HG03045 (cell line): ENCODE data around the gene PACSIN1.

Experiments
- ATAC-seq: cut with Tn5 transposase; IDR thresholded peaks from one replicate; pipeline ENCODE4 v1.9.1; 2021; ENCODE audit warnings: mild to moderate bottlenecking, moderate library complexity; ENCODE audit not compliant: unreplicated experiment

The PACSIN1 gene

DNA sequence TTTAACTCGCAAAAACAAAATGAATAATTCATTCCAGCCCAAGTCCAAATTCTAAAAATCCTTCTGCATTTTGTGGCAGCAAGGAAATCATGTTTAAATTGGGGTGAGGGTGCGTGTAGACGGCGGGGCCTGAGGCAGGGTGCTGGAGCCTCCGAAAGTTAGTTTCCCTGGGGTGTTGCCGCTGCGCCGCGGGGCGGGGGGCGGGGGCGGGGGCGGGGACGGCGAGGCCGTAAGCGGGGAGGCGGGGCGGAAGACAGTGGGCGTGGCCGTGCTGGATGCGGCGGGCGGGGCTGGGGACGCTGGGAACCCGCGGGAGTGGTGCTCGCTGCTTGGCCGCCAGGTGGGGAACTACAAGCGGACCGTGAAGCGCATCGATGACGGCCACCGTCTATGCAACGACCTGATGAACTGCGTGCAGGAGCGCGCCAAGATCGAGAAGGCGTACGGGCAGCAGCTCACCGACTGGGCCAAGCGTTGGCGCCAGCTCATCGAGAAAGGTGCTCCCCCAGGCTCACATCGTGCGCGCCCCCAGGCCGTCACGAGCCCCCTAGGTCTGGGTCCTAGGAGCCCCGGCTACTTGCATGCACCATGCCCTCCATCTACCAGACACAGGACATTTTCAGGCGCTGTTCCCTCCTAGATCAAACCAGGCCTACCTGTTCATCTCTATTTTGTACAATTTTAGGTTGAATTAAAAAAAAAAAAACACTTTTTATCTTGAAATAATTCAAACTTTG lies 61.3 kb downstream of the PACSIN1 start:
- ATAC-seq: peak; percentile 73

- no peak for ATAC-seq
These were observed 62.1 kb downstream of the PACSIN1 start for GRCh38 chr6:34527751-34528670.

- no peak for ATAC-seq
These were observed 63.3 kb downstream of the PACSIN1 start for GRCh38 chr6:34528996-34529664.

DNA sequence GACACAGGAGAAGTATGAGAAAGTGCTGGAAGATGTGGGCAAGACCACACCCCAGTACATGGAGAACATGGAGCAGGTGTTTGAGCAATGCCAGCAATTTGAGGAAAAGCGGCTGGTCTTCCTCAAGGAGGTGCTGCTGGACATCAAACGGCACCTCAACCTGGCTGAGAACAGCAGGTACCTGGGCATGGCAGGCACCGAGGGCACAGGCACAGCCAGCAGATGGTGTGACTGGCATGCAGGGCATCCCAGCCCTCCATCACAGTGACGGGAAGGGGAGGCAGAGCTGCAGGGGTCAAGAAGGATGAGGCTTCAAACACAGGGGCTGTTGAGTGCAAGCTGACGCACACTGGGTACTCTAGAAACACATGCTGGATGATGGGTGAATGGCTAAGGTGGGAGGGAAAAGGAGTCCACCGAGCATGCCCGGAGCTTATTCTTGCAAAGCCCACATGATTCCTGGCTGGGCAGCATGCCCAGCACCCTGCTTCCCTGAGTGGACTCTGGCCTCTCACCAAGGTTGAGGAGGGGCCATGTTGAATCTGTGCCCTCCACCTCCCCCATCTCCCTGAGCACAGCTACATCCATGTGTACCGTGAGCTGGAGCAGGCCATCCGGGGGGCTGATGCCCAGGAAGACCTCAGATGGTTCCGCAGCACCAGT lies 63.9 kb downstream of the PACSIN1 start:
- ATAC-seq: no peak

GRCh38 chr6:34530753-34531365 lies 65.0 kb downstream of the PACSIN1 start:
- no peak for ATAC-seq

GRCh38 chr6:34531580-34532201 lies 65.8 kb downstream of the PACSIN1 start:
- no peak for ATAC-seq

GRCh38 chr6:34532230-34532629 lies 66.4 kb downstream of the PACSIN1 start:
- no peak for ATAC-seq

GRCh38 chr6:34534146-34534545 lies 68.3 kb downstream of the PACSIN1 start:
- ATAC-seq: no peak

GRCh38 chr6:34534656-34535055 lies 68.8 kb downstream of the PACSIN1 start:
- no peak for ATAC-seq

GRCh38 chr6:34535199-34535598 lies 69.3 kb downstream of the PACSIN1 start:
- no peak for ATAC-seq

GRCh38 chr6:34535646-34536045 lies 69.8 kb downstream of the PACSIN1 start:
- ATAC-seq: no peak

DNA sequence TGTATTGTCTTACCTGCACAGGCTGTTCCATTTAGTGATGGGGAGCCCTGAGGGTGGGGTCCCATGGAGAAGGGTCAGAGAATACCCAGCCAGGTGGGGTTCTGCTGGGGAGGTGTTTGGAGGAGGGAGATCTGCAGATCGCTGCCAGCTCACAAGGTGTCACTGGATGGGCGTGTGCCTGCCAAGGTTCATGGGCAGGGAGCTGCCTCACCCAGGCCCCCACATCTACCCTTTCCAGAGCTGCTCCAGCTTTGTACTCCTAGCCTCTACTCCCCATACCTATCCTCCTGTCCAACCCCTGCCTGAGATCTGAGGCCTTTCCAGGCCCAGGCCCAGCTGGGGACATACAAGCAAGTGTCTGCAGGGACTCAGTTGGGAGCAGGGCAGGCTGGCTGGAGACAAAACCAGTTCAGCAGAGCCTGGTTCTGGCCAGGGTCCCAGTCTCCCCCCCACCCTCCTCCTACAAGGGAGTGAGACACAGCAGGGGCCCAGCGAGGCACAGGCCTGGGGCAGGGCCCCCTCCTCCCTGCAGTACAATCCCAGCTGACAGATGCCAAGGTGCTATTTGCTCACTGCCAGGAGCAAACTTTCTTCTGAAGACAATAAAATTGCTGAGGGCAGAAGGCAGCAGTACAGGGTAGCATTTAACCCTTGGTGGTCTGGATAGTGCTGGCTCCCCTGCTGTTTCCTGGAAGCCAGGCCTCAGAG lies 70.5 kb downstream of the PACSIN1 start:
- ATAC-seq: no peak

DNA sequence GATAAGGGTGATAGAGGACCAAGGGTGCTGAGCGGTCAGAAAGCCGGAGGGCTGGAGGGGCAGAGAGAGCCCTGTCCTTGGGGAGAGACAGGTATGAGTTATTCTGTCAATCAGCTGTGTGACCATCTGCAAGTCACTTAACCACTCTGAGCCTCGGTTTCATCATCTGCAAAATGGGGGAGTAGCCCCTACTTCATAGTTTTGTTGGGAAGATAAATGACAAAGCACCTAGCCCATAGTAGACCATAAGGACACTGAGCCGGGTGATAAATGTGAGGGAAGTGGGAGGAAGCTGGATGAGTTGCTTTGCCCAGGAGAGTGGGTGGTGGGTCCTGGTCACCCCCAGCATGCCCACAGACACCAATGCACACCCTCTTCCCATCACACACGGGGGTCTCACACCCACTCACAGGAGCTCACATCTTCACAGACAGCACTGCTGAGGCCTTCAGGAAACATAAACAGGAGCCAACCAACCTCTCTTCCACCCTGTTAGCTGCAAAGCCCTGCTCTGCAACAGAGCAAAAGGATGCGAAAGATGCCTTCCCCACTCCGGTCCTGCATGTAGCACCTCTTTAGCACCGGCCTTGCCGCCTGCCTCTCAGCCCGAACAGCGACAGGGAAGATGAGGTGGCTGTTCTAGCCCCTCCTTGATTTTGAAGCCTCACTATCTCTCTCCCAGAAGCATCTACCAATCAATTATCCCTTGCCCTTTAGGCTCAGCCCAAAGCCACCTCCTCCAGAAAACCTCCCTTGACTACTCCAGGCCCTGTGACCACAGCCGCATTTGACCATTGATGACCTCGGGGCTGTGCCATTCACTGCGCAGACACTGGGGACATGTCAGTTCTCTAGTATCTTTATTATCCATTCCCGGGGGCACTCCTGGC lies 71.3 kb downstream of the PACSIN1 start:
- no peak for ATAC-seq

- ATAC-seq: no peak
These were observed 72.2 kb downstream of the PACSIN1 start for GRCh38 chr6:34537922-34538550.

DNA sequence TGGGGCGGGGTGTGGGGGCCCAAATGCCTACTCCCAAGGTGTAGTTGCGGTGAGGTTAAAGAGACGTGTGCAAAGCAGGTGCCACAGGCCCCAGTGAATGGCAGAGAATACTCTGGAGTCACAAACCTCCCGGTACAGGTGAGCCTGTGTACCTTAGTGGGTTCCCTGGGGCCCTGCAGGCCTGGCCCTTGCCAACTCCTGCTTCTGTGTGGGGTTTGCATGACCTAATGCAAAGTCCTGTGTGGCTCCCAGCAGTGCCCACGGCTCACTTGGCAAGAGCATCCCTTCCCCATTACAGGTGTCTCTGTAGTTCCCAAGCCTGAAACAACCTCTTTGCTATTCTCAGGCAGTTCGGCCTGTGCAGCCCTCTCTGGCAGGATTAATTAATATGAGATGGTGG lies 72.7 kb downstream of the PACSIN1 start:
- ATAC-seq: no peak

- no peak for ATAC-seq
These were observed 73.3 kb downstream of the PACSIN1 start for GRCh38 chr6:34539181-34539580.

GRCh38 chr6:34540222-34540621 lies 74.3 kb downstream of the PACSIN1 start:
- no peak for ATAC-seq

- no peak for ATAC-seq
These were observed 75.0 kb downstream of the PACSIN1 start for GRCh38 chr6:34540841-34541240.
